Fibroblast of mammary gland (primary cell): ENCODE results near the gene TRIML2.

Source experiments
- DNase-seq: peaks from one replicate; pipeline ENCODE4 v3.0.0-alpha.2; 2010; ENCODE audit warnings: low read depth
- H3K4me3 ChIP-seq: 2 replicates; pipeline ENCODE4 v1.5.1; 2011; ENCODE audit warnings: low read depth, mild to moderate bottlenecking, low read length, moderate library complexity; ENCODE audit not compliant: control insufficient read depth
- TF ChIP-seq, protein P1 (sequence below): conservative IDR thresholded peaks from 2 replicates; pipeline ENCODE4 v1.5.1; 2011; ENCODE audit warnings: low read depth, low read length, inconsistent platforms; ENCODE audit not compliant: control insufficient read depth, insufficient read depth

The TRIML2 gene

DNA sequence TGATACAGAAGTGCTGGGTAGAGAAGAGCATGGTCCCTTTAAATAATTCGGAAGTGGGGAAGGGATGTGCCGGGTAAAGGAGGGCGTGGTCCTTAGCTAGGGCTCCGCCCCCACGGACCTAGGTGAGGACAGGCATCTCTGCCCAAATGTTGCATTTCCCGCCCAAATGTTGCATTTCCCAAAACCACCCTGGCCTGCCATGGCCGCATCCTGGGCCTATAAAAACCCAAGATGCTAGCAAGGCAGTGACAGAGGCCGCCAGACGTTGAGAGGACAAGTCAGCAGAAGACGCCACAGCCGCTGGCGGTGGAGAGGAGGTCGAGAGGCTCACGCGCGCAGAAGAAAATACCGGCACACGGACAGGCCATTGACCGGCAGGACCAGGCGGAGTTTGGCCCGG lies 67.7 kb downstream of the TRIML2 start:
- H3K4me3 ChIP-seq: no peak overlapping the region

More for the DNA sequence above, 67.7 kb downstream of the TRIML2 start:
- TF ChIP-seq, protein P1, sequence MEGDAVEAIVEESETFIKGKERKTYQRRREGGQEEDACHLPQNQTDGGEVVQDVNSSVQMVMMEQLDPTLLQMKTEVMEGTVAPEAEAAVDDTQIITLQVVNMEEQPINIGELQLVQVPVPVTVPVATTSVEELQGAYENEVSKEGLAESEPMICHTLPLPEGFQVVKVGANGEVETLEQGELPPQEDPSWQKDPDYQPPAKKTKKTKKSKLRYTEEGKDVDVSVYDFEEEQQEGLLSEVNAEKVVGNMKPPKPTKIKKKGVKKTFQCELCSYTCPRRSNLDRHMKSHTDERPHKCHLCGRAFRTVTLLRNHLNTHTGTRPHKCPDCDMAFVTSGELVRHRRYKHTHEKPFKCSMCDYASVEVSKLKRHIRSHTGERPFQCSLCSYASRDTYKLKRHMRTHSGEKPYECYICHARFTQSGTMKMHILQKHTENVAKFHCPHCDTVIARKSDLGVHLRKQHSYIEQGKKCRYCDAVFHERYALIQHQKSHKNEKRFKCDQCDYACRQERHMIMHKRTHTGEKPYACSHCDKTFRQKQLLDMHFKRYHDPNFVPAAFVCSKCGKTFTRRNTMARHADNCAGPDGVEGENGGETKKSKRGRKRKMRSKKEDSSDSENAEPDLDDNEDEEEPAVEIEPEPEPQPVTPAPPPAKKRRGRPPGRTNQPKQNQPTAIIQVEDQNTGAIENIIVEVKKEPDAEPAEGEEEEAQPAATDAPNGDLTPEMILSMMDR: no peak
- DNase-seq: no peak
